Measurements from ENCODE around the gene CHST14. TPM values are rescaled to one million over a fixed set of nuclear protein-coding genes. Genes with fewer than 3 reads are reported as not detected.

CHST14 gene
- total and polyA plus RNA-seq, 2 of the 8 experiments (the other 6 are each of a cell fraction or from before 2014, with no cell fraction given) = 13.4 to 20.3 TPM

GRCh38 chr15:40466426-40467260 is 4.1 kb upstream of the CHST14 start (continued):
- no peak for TF ChIP-seq E2F6 (IDR thresholded peaks at IDR 0.05)
- no peak for TF ChIP-seq POU5F1 (IDR thresholded peaks at IDR 0.05; ENCODE audit: low read depth, low read length)
